ENCODE results near the gene PIK3C2G. TPM values are rescaled to one million over a fixed set of nuclear protein-coding genes. Genes with fewer than 3 reads are reported as not detected.

The PIK3C2G gene
- total RNA-seq, 1 experiment from 2014 or later, result not detected

DNA sequence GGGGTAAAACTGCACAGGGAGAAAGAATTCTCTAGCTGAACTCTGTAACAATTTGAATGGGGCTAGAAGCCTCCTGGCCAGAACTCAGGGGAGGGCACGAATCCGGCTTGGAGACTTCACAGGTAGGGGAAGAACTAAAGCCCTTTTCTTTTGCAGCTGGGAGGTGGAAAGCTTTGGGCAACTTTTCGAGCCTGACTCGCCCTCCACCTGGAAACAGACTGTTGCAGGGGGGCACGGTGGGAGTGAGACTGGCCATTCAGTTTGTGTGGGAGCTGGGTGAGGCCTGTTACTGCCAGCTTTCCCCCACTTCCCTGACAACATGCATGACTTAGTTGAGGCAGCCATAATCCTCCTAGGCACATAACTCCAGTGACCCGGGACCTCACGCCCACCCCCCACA is 340.6 kb downstream of the PIK3C2G start:
- Histone ChIP-seq H3K4me2 (ENCODE audit: insufficient read depth, insufficient read length, low read length) (no peak overlapping the region), H3K23me2 (ENCODE audit: insufficient read length, low read depth, low read length, poor library complexity, severe bottlenecking) (no peaks in the 10 kb centered on the region), H2AFZ (ENCODE audit: low read length) (peak overlapping the region; percentile 45), H3T11ph (ENCODE audit: low read length) (no peak overlapping the region), H3K27me3 (ENCODE audit: insufficient read depth, low read length) (no peaks in the 10 kb centered on the region), H3K56ac (ENCODE audit: insufficient read length, low read depth, low read length) (no peak overlapping the region), H2BK5ac (ENCODE audit: insufficient read length, low read length) (no peak overlapping the region), H2BK120ac (ENCODE audit: low read depth, low read length, poor library complexity, severe bottlenecking) (no peak overlapping the region), H3K18ac (ENCODE audit: insufficient read length, low read depth, low read length) (no peak overlapping the region), H4K20me1 (ENCODE audit: control insufficient read depth, insufficient read depth, insufficient read length) (no peaks in the 10 kb centered on the region), H3K23ac (ENCODE audit: insufficient read length, low read depth, low read length) (no peak overlapping the region), H3K14ac (ENCODE audit: insufficient read depth, low read length) (no peak overlapping the region), H2AK5ac (ENCODE audit: insufficient read length, low read length) (no peak overlapping the region), H4K8ac (replicated peaks; ENCODE audit: insufficient read length, low read depth, low read length) (no peak overlapping the region), H4K5ac (ENCODE audit: insufficient read length, low read depth, low read length) (no peak overlapping the region), H3K27ac (ENCODE audit: insufficient read length, low read depth, low read length) (no peak overlapping the region), H2BK12ac (ENCODE audit: insufficient read length, low read depth, low read length) (no peak overlapping the region), H2BK20ac (ENCODE audit: low read depth, low read length, poor library complexity, severe bottlenecking) (no peak overlapping the region), H4K91ac (ENCODE audit: insufficient read length, low read depth, low read length) (no peak overlapping the region), H3K9ac (ENCODE audit: extremely low read depth, insufficient read length, low read length) (no peak overlapping the region), H3K79me2 (ENCODE audit: insufficient read depth, low read length) (no peaks in the 10 kb centered on the region), H3K79me1 (ENCODE audit: insufficient read depth, low read depth, low read length, poor library complexity, severe bottlenecking) (no peaks in the 10 kb centered on the region), H3K9me3 (ENCODE audit: control insufficient read depth, low read depth, low read length) (no peaks in the 10 kb centered on the region), H3K4me1 (ENCODE audit: insufficient read depth, low read length) (no peaks in the 10 kb centered on the region), H2BK15ac (ENCODE audit: low read depth, low read length) (no peak overlapping the region), H3K4ac (ENCODE audit: low read depth, low read length) (no peak overlapping the region)
- no peak for DNase-seq
- no CpG with 5 or more reads among the region's 7 CpGs for WGBS (ENCODE audit: extremely low coverage, insufficient read length, low lambda C conversion rate)
- H3K4me1 Mint-ChIP-seq, result peaks cover 7 to 11% of the 10 kb centered on the region in 2 experiments
- peaks cover 0 to 5% (median 5%) of the 10 kb centered on the region in 3 experiments; a peak in 2 of 7 replicates for H3K36me3 Mint-ChIP-seq (ENCODE audit: insufficient read depth in 1 of 3, low read depth in 3 of 3)
- TF ChIP-seq, protein P1, sequence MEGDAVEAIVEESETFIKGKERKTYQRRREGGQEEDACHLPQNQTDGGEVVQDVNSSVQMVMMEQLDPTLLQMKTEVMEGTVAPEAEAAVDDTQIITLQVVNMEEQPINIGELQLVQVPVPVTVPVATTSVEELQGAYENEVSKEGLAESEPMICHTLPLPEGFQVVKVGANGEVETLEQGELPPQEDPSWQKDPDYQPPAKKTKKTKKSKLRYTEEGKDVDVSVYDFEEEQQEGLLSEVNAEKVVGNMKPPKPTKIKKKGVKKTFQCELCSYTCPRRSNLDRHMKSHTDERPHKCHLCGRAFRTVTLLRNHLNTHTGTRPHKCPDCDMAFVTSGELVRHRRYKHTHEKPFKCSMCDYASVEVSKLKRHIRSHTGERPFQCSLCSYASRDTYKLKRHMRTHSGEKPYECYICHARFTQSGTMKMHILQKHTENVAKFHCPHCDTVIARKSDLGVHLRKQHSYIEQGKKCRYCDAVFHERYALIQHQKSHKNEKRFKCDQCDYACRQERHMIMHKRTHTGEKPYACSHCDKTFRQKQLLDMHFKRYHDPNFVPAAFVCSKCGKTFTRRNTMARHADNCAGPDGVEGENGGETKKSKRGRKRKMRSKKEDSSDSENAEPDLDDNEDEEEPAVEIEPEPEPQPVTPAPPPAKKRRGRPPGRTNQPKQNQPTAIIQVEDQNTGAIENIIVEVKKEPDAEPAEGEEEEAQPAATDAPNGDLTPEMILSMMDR (conservative IDR thresholded peaks at IDR 0.05), result no peak
- H3K27ac Mint-ChIP-seq, result peak overlapping the region in 2 of 3 experiments; percentile 87; a peak in 3 of 7 replicates
- H3K9me3 Mint-ChIP-seq, result peaks cover 0 to 3% of the 10 kb centered on the region in 2 experiments; a peak in 3 of 5 replicates
- no peak overlapping the region for H3K4me3 Mint-ChIP-seq
- H3K27me3 Mint-ChIP-seq (ENCODE audit: low read depth), result no peaks in the 10 kb centered on the region
